Epithelial cell of proximal tubule (primary cell): ENCODE results near the gene TMEM184C. TPM values are rescaled to one million over a fixed set of nuclear protein-coding genes. Genes with fewer than 3 reads are reported as not detected.

Experiments used
- DNase-seq: peaks from one replicate; pipeline ENCODE4 v3.0.0-alpha.2; 2011; ENCODE audit warnings: low read depth
- H3K4me3 ChIP-seq: 2 replicates; pipeline ENCODE4 v1.5.1; 2011; ENCODE audit warnings: low read depth, mild to moderate bottlenecking, low read length
- total RNA-seq: library from RNA; depleted of rRNA; stranded (reverse); fragments of >200 nt; gene quantifications from 2 replicates; pipeline ENCODE4 v1.2.3, GENCODE V29; 2015
- TF ChIP-seq, protein P1 (sequence below): conservative IDR thresholded peaks from 2 replicates; pipeline ENCODE4 v1.5.1; 2012; ENCODE audit warnings: low read depth, mild to moderate bottlenecking, low read length

Gene TMEM184C
- total RNA-seq, 1 donor from 2014 or later: 21.7 TPM

DNA sequence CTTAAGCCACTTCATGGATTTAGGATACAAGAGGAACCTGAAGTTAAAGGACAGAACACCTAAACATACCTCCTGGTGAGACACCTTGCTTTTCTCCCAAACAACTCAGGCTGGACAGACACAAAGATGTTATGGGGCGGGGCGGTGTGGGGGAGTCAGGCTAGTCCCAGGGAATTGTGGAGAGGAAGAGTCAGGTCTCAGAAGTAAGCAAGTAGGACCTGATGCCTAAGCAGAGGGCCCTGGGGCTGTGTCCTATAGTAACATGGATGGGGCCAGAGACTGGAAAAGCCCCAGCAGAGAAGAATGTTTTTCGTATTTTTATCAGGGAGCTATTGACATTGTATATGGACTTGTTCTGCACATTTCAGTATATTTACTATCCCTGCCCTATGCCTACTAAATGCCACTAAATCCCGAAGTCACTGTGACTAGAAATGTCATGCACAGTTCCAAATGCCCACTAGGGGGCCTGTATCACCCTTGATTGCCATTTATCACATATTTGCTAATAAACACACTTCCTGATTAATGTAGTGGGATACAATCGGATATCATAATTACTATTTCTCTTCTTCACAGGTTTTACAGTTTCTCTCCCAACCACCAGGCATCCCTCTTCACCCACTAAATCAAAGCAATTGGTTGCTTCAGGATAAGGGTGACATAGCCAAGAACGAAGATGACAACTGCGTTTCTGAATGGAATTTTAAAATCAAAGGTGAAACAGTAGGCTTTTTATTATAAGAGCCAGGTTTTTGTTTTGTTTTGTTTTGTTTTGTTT, 90.9 kb downstream of the TMEM184C start:
- no peak overlapping the region for H3K4me3 ChIP-seq
- DNase-seq: no peak
- TF ChIP-seq, protein P1, sequence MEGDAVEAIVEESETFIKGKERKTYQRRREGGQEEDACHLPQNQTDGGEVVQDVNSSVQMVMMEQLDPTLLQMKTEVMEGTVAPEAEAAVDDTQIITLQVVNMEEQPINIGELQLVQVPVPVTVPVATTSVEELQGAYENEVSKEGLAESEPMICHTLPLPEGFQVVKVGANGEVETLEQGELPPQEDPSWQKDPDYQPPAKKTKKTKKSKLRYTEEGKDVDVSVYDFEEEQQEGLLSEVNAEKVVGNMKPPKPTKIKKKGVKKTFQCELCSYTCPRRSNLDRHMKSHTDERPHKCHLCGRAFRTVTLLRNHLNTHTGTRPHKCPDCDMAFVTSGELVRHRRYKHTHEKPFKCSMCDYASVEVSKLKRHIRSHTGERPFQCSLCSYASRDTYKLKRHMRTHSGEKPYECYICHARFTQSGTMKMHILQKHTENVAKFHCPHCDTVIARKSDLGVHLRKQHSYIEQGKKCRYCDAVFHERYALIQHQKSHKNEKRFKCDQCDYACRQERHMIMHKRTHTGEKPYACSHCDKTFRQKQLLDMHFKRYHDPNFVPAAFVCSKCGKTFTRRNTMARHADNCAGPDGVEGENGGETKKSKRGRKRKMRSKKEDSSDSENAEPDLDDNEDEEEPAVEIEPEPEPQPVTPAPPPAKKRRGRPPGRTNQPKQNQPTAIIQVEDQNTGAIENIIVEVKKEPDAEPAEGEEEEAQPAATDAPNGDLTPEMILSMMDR: peak; percentile 90

- H3K4me3 ChIP-seq: no peak overlapping the region
- DNase-seq: no peak
- TF ChIP-seq, protein P1: no peak
Measured at GRCh38 chr4:147709999-147710398, 92.8 kb downstream of the TMEM184C start.

DNA sequence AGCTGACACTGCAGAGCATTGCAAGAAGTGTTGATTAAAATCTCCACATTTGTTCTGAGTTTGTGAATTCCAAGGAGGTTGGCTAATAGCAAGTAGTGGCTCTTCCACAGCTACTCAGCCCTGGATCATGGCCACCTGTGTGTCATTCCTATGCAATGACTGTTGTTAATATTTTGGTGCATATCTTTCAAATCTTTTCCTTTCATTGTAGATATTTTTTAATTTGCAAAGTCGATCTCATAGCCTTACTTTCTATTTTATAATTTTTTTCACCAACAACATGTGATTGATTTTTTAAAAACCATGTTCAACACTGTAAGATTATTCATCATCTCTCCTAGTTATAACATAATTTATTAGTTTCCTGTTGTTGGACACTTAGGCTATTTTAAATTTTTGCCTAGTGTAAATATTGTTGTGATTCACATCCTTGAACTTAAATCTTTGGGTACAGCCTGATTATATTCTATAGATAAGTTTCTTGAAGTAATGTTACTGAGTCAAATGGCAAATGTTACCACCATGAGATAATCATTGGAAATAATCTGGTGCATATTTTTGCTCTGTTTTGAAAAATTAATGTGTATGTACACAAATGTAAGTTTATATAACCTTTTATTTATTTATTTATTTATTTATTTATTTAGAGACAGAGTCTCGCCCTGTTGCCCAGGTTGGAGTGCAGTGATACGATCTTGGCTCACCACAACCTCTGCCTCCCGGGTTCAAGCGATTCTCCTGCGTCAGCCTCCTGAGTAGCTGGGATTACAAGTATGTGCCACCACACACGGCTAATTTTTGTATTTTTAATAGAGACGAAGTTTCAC, 97.6 kb downstream of the TMEM184C start:
- H3K4me3 ChIP-seq: no peak overlapping the region
- TF ChIP-seq, protein P1: no peak
- DNase-seq: no peak

DNA sequence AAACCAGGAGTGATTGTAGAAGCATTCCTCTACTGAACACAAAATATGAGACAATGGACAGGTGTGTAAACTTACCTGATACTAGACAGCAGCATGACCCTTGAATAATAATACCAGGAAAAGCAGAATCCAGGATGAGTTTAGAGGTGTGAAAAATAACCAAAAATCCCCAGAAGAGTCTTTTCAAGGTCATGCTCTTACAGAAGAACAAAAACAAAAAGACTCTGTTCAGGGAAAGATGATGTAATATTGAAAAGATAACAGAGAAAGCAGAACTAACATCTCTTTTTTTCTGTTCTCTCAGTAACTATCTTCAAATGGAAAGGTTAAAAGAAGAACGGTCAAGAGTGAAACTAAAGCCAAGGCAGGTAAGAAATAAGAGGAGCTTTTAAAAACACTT, 100.7 kb downstream of the TMEM184C start:
- no peak overlapping the region for H3K4me3 ChIP-seq
- TF ChIP-seq, protein P1: no peak
- no peak for DNase-seq

Other genes starting within 250 kb of the TMEM184C start
- gene EDNRA, start 136.3 kb upstream of the TMEM184C start, total RNA-seq: 3.3 and 3.9 TPM in 2 replicates
- gene PRMT9, start 66.8 kb downstream of the TMEM184C start, total RNA-seq: 6.5 and 7.8 TPM in 2 replicates
- gene ARHGAP10, start 114.7 kb downstream of the TMEM184C start, total RNA-seq: 10.9 and 12.9 TPM in 2 replicates